Gastroesophageal sphincter (tissue), 3 donors: ENCODE measurements around the gene APBA2.

Experiments
- EP300 ChIP-seq: sonication (generic); formaldehyde crosslinking; IDR thresholded peaks from one replicate; pipeline ENCODE4 v1.6.1; 2017; ENCODE audit warnings: antibody characterized with exemption, mild to moderate bottlenecking
- POLR2A ChIP-seq, 2 donors: fragments of 450-650 bp; IDR thresholded peaks; one replicate each; pipeline ENCODE4 v1.6.1; 2017; ENCODE audit warnings: antibody characterized with exemption in 2 of 2, mild to moderate bottlenecking in 2 of 2, moderate library complexity in 1 of 2
- POLR2AphosphoS5 ChIP-seq: sonication (generic); formaldehyde crosslinking; IDR thresholded peaks from one replicate; pipeline ENCODE4 v1.6.1; 2017; ENCODE audit warnings: antibody characterized with exemption
- TF ChIP-seq, protein P1 (sequence below), 4 experiments: fragments of 200-600 bp in 2 of 4; fragments of 450-650 bp in 2 of 4; sonication (generic) in 1 of 4; IDR thresholded peaks; one replicate each; pipeline ENCODE4 v1.5.1; 2017 to 2019; ENCODE audit warnings: antibody characterized with exemption in 4 of 4, mild to moderate bottlenecking in 2 of 4, moderate library complexity in 2 of 4

DNA sequence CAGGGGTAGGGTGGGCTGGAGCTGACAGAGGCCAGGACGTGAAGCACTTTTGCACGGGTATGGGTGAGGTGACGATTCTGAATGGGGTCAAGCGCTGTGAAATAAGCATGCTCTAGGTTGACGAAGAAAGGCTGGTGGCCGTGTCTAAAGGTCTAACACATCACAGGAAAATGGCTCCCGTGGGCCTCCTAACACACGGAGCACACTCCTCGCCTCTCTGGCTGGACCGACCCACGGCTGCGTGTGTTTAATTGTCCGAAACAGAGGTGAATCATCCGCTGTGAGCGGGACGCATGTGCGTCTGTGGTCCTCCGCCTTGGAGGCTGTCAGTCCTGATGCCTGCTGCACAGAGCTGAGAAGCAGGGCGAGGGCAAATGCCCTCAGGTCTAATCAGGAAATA lies 253.3 kb downstream of the APBA2 start:
- TF ChIP-seq, protein P1, sequence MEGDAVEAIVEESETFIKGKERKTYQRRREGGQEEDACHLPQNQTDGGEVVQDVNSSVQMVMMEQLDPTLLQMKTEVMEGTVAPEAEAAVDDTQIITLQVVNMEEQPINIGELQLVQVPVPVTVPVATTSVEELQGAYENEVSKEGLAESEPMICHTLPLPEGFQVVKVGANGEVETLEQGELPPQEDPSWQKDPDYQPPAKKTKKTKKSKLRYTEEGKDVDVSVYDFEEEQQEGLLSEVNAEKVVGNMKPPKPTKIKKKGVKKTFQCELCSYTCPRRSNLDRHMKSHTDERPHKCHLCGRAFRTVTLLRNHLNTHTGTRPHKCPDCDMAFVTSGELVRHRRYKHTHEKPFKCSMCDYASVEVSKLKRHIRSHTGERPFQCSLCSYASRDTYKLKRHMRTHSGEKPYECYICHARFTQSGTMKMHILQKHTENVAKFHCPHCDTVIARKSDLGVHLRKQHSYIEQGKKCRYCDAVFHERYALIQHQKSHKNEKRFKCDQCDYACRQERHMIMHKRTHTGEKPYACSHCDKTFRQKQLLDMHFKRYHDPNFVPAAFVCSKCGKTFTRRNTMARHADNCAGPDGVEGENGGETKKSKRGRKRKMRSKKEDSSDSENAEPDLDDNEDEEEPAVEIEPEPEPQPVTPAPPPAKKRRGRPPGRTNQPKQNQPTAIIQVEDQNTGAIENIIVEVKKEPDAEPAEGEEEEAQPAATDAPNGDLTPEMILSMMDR (IDR thresholded peaks at IDR 0.05): no peak
- no peak for TF ChIP-seq POLR2AphosphoS5
- no peak for TF ChIP-seq POLR2A (IDR thresholded peaks at IDR 0.05)
- TF ChIP-seq EP300: no peak
